Measurements from ENCODE around the gene HNRNPL.

GRCh38 chr19:38839816-38840582 lies 9.8 kb downstream of the HNRNPL start:
- TF ChIP-seq CTCF (conservative IDR thresholded peaks at IDR 0.05 in 1 of 2, IDR thresholded peaks at IDR 0.05 in 1 of 2; ENCODE audit: extremely low read depth in 1 of 2, insufficient read depth in 1 of 2, low read depth in 1 of 2, low read length in 2 of 2) (no peak), EZH2 (IDR thresholded peaks at IDR 0.05; ENCODE audit: borderline replicate concordance, low read length) (no peak)

Measured in mammary epithelial cell (primary cell).